ES-I3 (cell line): ENCODE data around the gene KAZN.

Experiments used
- H3K36me3 ChIP-seq: 2 replicates; pipeline ENCODE4 v1.6.1; 2013; ENCODE audit warnings: mild to moderate bottlenecking, low read length, control low read depth, moderate library complexity; ENCODE audit not compliant: insufficient read depth
- H3K4me1 ChIP-seq: 2 replicates; pipeline ENCODE4 v1.6.1; 2013; ENCODE audit warnings: mild to moderate bottlenecking, control low read depth, low read length; ENCODE audit not compliant: insufficient read depth
- H3K9ac ChIP-seq: 2 replicates; pipeline ENCODE4 v1.6.1; 2013; ENCODE audit warnings: low read depth, mild to moderate bottlenecking, low read length, moderate library complexity
- H3K9me3 ChIP-seq: 2 replicates; pipeline ENCODE4 v1.6.1; 2013; ENCODE audit warnings: mild to moderate bottlenecking, low read length, moderate library complexity; ENCODE audit not compliant: control insufficient read depth, insufficient read depth

KAZN gene

DNA sequence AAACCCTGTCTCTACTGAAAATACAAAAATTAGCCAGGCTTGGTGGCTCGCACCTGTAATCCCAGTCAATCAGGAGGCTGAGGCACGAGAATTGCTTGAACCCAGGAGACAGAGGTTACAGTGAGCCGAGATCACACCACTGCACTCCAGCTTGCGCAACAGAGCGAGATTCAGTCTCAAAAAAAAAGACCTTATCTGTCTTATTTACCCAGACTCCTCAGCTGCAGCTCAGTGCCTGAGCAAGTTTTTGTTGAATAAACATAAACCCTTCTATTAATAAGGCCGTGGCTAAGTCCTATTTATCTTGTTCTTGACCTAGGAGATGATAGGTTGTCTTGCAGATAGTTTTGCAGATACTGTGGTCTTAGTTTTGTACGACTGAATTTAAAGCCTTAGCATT is 418.6 kb downstream of the KAZN start:
- peaks cover 20% of the 10 kb centered on the region; the same call in 1 of the 2 replicates for H3K4me1 ChIP-seq
- no peaks in the 10 kb centered on the region for H3K36me3 ChIP-seq
- no peak overlapping the region for H3K9ac ChIP-seq
- no peaks in the 10 kb centered on the region for H3K9me3 ChIP-seq

DNA sequence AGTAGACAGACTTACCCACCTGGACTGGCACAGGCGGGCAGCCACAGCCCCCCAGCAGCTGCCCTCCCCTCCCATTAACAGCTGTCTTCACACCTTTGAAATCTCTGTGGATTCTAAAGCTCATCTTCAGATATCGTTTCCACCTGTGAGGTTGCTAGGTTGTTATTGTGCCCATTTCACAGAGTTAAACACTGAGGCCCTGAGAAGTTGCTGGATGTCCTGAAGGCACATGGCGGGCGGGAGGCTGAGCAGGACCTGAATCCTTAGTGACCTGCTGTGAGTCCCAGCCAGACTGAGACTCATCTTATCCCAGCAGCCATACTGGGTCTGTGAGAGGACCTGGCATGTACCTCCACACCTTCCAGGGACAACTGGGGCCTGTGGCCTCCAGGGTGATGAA is 420.3 kb downstream of the KAZN start:
- H3K4me1 ChIP-seq = peaks cover 23% of the 10 kb centered on the region; the same call in 1 of the 2 replicates

DNA sequence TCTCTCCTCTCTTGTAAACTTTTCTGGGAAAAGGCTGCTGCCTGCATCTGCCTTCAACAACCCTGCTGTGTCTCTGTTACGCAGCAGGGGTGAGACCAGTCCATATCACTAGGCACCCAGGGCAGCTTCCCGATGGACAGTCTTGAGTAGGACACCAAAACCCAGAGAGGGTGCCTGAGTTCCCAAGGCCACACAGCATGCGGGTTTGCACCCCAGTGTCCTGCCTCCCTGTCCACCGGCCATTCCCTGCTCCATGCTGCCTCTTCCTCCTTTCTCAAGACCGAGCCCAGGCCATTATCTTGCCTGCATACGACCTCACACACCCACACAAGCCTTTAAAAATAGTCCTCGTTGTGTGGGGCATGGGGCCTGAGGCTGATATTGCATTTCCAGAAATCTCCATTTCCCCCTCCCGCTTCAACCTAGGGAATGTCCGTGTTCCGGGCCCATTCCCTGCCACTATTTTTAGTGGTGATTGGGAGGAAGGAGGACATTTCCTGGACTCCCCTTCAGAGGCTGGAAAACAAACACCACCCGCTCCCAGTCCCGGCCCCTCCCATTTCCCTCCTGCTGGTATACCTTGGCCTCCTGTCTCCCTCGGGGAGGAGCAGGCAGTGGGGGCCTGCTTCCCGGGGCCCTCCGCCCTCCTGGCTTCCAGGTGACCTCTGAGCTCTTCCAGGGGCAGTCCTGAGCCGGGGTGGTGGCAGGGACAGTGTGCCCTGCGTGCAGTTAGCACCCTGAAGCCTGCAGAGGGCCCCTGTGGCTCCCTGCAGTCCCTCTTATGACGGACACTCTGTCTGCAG is 422.7 kb downstream of the KAZN start:
- no peaks in the 10 kb centered on the region for H3K9me3 ChIP-seq
- no peak overlapping the region for H3K9ac ChIP-seq
- peaks cover 23% of the 10 kb centered on the region; the same call in 1 of the 2 replicates for H3K4me1 ChIP-seq
- no peaks in the 10 kb centered on the region for H3K36me3 ChIP-seq

More for the DNA sequence above, 420.3 kb downstream of the KAZN start:
- H3K36me3 ChIP-seq = no peaks in the 10 kb centered on the region
- H3K9me3 ChIP-seq = no peaks in the 10 kb centered on the region
- H3K9ac ChIP-seq = no peak overlapping the region

DNA sequence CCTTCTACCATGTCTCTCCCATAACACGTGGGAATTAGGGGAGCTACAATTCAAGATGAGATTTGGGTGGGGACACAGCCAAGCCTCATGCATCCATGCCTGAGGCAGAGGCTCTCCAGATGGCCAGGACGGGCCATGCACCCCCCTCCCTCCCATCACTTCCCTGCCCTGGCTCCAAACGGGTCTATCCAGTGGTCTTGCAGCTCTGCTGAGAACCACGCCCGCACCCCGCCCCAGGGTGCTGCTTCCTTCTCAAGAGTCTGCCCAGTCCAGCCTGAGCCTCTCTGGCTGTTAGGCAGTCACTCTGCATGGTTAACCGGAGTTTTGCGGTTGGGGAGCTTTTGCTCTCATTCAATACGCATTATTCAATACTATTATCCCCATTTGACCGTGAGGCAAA is 423.6 kb downstream of the KAZN start:
- H3K36me3 ChIP-seq = no peaks in the 10 kb centered on the region
- no peak overlapping the region for H3K9ac ChIP-seq
- H3K9me3 ChIP-seq = no peaks in the 10 kb centered on the region
- peaks cover 23% of the 10 kb centered on the region; the same call in 1 of the 2 replicates for H3K4me1 ChIP-seq

DNA sequence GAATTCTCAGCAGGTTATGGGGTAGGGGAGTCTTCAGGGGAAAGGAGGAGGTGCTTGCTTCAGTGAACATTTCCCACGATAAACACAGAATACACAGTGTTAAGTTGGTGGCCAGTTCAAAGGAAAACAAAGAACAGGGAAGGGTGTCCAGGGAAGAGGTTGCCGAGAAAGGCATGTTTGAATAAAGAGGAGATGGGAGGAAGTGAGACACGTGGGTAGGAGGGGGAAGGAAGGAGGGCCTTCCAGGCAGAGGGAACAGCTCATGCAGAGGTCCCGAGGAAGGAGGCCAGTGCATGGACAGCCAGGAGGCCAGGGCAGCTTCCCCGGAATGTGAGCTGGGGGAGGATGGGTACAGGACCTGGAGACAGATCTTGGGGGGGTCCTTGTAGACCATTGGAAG is 424.7 kb downstream of the KAZN start:
- H3K9me3 ChIP-seq = no peaks in the 10 kb centered on the region
- H3K4me1 ChIP-seq = peaks cover 28% of the 10 kb centered on the region; the same call in 1 of the 2 replicates
- no peak overlapping the region for H3K9ac ChIP-seq
- no peaks in the 10 kb centered on the region for H3K36me3 ChIP-seq

DNA sequence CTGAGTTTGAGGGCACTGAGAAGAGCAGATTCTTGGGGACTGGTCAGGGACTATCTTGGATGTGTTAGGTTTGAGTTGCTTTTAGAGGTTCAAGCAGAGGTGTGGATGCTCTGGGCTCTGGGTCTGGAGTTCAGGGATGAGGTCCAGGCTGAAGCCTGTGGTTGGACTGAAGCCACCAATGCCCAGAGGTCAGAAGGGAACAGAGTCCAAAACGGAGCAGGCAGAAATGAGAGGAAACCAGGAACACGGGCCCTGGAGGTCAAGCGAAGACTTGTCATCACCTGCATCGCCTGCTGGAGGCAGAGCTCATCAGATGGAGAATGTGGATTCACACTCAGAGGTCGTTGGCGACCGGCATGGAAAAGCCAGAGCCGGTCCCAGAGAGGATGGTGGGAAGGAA is 425.5 kb downstream of the KAZN start:
- H3K4me1 ChIP-seq = peaks cover 28% of the 10 kb centered on the region; the same call in 1 of the 2 replicates
- H3K36me3 ChIP-seq = no peaks in the 10 kb centered on the region
- H3K9ac ChIP-seq = no peak overlapping the region
- no peaks in the 10 kb centered on the region for H3K9me3 ChIP-seq

DNA sequence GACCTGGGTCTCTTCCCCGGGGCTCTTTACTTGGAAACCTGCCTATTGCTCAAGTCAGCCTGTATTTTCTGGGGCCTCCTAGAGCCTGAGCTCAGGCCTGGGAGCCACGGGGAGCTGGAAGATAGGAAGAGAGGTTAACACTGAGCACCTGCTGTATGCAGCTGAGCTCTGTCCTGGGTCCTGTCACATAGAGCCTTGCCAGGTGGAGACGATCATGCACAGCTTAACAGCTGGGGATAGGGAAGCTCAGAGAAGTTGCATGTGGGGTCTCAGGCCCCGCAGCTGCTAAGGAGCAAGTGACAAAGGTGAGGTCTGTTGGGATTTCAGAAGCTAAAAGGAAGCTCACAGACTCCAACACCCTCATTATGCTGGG is 427.6 kb downstream of the KAZN start:
- H3K4me1 ChIP-seq = peaks cover 22% of the 10 kb centered on the region
- H3K9me3 ChIP-seq = no peaks in the 10 kb centered on the region
- no peak overlapping the region for H3K9ac ChIP-seq
- H3K36me3 ChIP-seq = no peaks in the 10 kb centered on the region

DNA sequence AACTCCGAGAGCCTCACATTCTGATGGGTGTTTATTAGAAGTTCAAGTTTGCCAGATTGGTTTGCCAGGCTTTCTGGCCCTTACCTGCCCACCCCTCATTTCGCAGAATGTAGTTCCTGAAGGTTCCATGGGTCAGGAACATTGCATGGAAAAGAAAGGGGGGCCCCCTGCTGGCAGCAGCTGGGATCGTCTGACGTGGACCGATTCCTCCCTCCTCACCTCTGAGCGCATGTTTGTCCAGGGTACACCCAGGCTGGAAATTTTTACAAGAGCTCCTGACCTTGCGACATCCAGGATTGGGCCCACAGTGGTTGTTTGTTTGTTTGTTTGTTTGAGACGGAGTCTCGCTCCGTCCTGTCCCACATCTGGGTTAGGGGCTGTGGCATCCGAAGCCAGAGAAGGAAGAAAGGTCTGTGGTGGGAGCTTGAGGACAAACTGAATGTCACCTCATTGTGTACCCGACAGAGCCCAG is 429.1 kb downstream of the KAZN start:
- no peak overlapping the region for H3K9ac ChIP-seq
- H3K4me1 ChIP-seq = peaks cover 10% of the 10 kb centered on the region
- H3K9me3 ChIP-seq = no peaks in the 10 kb centered on the region

DNA sequence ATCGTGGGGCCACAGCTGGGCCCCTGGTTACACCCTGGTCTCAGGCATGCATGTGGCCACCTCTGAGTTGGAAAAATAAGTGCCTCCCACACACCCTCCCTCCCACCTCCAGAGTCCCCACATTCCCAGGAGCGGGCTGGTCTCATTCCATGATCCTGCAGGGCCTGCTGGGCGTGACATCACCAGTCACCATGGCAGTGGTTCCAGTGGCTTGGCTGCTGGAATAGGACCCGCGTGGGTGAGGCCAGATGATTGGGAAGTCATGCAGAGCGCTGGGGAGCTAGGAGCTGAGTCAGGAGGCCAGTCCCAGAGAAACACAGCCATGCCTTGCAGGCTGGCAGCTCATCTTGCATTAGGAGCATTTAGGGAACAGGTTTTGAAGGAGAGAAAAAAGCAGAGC is 429.6 kb downstream of the KAZN start:
- no peaks in the 10 kb centered on the region for H3K36me3 ChIP-seq
- H3K9ac ChIP-seq = no peak overlapping the region
- peaks cover 10% of the 10 kb centered on the region for H3K4me1 ChIP-seq
- H3K9me3 ChIP-seq = no peaks in the 10 kb centered on the region

More for the DNA sequence above, 429.1 kb downstream of the KAZN start:
- H3K36me3 ChIP-seq = no peaks in the 10 kb centered on the region

DNA sequence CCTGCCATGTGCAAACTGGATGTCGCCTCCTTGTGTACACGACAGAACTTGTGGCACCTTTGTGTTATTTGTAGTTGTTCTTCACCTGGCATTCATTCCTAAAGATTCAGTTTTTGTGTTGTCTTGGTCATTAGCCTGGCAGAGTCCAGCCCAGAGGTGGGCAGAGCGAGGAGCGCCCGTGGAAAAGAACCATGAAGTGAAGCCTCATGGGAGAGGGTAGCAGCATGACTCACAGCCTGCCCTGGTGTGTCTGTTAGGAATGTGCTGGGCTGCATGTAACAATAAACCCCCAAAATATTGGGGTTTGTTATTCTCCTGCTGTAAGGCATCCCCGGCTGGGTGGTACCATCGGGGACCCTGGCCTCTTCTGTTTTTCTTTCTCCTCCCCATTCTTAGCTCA is 430.1 kb downstream of the KAZN start:
- H3K36me3 ChIP-seq = no peaks in the 10 kb centered on the region
- H3K9me3 ChIP-seq = no peaks in the 10 kb centered on the region
- no peak overlapping the region for H3K9ac ChIP-seq
- peaks cover 10% of the 10 kb centered on the region; the same call in 1 of the 2 replicates for H3K4me1 ChIP-seq

DNA sequence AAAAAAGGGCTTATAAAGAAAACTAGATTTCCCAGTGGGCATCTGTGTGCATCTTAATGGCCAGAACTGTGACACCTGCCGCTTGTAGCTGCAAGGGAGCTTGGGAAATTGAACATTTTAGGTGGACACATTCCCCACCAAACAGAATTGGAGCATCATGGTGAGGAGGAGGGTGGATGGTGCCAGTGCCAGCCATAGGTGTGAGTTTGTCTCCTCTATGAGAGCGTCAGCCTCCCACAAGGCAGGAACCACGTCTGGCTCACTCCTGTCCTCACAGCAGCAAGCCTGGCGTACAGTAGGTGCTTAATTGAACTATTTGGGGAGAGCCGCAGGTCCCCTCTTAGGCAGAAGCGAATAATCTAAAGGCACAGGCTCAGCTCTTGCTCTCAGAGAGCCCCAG is 430.6 kb downstream of the KAZN start:
- H3K36me3 ChIP-seq = no peaks in the 10 kb centered on the region
- no peak overlapping the region for H3K9ac ChIP-seq
- peaks cover 10% of the 10 kb centered on the region; the same call in 1 of the 2 replicates for H3K4me1 ChIP-seq

DNA sequence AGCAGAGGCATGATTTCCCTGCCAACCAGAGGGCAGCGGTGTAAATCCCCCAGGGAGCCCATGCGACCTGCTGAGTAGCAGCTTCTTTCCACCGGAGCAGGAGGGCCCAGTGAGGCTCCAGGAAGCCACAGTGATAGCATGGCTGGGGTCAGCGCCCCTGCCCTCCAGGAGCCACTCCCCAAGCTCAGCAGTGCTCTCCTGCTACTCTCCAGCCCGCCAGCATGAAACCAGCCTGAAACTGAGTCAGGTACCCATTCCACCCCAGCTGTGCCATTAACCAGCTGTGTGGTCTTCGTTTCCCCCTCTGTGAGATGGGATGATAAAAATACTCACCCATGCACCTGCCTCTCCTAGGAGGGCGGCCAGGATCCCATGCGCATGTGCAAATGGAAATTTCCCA is 431.3 kb downstream of the KAZN start:
- Histone ChIP-seq H3K9ac (no peak overlapping the region), H3K36me3 (no peaks in the 10 kb centered on the region), H3K4me1 (peaks cover 10% of the 10 kb centered on the region; the same call in 1 of the 2 replicates), H3K9me3 (no peaks in the 10 kb centered on the region)

More for the DNA sequence above, 430.6 kb downstream of the KAZN start:
- H3K9me3 ChIP-seq = no peaks in the 10 kb centered on the region

DNA sequence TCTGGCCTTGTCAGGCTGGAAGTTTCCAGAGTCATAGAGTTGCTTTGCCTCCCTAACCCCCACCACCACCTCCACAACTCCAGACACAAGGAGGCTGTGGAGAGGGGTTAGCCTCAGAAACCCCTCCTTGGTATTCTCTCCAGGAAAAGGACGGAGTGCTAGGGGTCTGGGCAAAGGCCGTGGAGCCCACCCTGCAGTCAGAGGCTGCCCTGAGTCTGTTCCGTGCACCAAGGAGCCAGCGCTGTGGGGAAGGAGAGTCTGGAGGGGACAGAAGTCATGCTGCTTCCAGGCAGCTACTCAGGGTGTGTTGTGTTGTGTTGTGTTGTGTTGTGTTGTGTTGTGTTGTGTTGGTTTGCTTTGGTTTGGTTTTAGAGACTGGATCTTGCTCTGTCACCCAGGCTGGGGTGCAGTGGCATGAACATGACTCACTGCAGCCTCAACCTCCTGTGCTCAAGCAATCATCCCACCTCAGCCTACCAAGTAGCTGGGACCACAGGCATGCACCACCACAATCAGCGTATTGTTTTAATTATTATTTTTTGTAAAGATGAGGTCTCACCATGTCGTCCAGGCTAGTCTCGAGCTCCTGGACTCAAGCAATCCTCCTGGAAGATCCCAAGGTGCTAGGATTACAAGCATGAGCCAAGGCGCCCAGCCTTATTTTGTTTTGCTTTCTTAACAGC is 432.9 kb downstream of the KAZN start:
- Histone ChIP-seq H3K9me3 (no peaks in the 10 kb centered on the region), H3K36me3 (no peaks in the 10 kb centered on the region), H3K4me1 (peaks cover 10% of the 10 kb centered on the region; the same call in 1 of the 2 replicates), H3K9ac (no peak overlapping the region)

DNA sequence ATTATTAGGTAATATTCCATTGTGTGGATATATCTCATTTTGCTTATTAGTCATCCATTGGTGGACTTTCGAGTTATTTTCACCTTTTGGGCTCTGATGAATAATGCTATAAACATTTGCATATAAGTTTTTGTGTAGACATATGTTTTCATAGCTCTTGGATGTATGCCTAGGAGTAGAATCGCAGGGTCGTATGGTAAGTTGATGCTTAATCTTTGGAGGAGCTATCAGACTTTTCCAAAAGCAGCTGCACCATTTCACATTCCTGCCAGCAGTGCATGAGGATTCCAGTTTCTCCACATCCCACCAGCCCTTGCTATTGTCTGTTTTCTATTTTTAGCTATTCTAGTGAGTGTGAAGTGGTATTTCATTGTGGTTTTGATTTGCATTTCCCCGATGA is 434.8 kb downstream of the KAZN start:
- peaks cover 4% of the 10 kb centered on the region; the same call in 1 of the 2 replicates for H3K4me1 ChIP-seq
- no peaks in the 10 kb centered on the region for H3K9me3 ChIP-seq
- no peak overlapping the region for H3K9ac ChIP-seq
- H3K36me3 ChIP-seq = no peaks in the 10 kb centered on the region

DNA sequence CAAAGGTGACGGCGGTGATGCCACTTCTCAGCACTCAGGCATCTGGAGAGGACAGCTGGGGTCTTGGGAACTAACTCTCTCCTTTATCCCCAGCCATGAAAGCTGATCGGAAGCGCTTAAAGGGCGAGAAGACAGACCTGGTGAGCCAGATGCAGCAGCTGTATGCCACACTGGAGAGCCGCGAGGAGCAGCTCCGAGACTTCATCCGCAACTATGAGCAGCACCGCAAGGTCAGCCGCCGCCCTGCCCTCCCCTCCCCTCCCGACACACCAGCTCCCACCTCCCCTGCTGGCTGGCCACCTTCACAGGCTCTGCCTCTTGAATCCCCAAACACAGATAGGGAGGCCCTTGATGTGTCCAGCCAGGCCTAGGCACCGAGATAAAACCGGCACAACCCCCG is 436.2 kb downstream of the KAZN start:
- H3K36me3 ChIP-seq = no peaks in the 10 kb centered on the region
- H3K4me1 ChIP-seq = peaks cover 2% of the 10 kb centered on the region; the same call in 1 of the 2 replicates
- no peaks in the 10 kb centered on the region for H3K9me3 ChIP-seq
- no peak overlapping the region for H3K9ac ChIP-seq
